ENCODE results near the gene SLC7A6OS.

The SLC7A6OS gene

DNA sequence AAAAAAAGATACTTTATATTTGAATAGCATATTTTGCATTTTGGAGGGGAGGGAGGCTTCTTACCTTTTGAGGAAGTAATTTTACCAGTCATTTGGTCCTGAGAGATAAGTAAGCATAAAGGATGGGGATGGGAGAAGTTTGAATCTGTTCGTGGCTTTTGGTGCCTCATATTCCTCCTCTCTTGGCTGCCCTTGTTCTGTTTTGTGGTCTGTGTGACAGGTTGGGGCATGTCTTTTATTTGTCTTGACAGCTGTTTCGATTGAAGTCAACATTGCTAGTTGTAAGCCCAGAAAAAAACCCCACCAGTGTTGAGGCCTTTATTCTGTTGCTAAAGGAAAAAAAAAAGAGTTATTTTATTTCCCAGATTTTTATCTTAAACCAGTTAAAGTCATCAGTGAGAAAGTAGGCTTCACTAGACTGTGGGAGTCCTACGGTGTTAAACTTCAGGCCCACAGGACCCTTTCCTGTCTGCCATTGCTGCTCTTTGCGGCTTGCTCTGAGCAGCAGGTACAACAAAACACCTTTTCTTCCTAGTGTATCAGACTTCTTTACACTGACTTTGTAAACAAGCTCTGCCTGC is 35.0 kb downstream of the SLC7A6OS start:
- DNase-seq = peak; percentile 20

DNA sequence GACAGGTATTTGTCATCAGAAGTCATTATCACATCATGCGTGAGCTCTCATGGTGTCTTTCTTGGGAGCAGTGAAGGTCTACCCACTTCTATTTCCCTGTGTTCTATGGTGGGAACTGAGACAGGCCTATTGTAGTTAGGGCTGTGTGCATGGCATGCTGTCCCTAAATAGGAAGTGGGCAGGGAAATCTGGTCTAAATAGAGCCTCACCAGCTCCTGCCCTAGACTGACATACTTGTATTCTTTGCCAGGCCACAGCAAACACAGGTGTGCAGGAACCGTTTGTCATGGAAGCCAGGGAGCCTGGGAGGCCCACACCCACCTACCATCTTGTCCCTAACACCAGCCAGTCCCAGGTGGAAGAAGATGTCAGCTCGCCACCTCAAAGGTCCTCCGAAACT is 36.3 kb downstream of the SLC7A6OS start:
- no peak for DNase-seq

DNA sequence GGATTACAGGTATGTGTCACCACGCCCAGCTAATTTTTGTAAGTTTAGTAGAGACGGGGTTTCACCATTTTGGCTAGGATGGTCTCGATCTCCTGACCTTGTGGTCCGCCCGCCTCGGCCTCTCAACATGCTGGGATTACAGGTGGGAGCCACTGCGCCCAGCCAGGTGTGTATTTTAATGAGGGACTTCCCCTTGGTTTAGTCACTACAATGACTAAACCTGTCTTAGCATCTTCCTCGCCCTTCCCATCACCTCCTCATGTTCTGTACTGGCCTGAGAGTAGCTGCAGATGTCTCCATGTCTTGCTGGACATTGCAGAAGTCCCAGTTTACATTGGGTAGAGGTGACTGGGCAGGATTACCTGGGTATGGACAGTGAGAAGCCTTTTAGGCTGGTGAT is 36.9 kb downstream of the SLC7A6OS start:
- DNase-seq = no peak

DNA sequence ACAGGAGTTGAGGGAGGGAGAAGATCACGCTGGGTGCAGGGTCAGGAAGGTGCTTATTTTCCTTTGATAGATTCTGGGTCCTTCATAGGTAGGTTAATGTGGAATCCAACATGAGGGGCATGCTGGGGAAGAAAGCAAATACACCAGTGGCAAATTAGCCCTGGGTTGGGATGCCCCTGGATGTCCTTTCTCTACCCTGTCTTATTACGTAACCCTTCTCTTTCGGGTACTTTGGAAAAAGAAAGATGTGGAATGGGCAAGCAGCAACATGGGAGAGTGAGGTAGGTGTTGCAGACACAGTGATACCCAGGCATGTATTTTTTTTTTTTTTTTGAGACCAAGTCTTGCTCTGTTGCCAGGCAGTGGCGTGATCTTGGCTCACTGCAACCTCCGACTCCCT is 37.3 kb downstream of the SLC7A6OS start:
- DNase-seq = no peak

DNA sequence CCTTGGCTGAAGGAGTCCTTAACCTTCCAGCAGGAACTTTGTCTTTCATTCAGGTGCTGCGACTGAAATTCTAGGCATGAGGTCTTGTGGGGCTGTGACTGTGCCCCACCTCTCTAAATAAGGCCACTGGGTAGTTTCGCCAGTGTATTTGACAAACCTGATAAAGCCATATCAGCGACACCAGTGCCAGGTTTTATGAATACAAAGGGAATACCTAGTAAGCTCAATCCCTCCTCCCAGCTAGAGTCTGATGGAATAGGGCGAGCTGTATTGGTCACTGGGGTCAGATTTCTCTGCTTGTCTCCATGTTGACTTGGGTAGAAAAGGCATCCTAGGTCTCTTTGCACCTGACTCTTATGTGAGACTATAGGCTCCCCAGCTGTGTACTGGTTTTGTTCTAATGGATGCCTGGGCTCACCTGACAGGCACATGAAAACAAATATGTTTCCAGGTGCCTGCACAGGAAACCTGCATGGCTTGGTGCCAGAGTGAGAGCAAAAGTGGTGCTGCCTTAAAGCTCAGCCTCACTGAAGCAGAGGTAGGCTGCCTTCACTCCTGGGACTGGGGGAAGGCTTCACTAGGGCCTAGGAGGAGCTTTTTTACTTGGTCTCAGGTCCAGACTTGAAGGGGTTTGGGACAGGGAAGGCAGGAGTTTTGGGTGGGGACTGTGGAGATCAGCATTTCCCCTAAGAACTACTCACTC is 38.1 kb downstream of the SLC7A6OS start:
- DNase-seq = peak; percentile 42

DNA sequence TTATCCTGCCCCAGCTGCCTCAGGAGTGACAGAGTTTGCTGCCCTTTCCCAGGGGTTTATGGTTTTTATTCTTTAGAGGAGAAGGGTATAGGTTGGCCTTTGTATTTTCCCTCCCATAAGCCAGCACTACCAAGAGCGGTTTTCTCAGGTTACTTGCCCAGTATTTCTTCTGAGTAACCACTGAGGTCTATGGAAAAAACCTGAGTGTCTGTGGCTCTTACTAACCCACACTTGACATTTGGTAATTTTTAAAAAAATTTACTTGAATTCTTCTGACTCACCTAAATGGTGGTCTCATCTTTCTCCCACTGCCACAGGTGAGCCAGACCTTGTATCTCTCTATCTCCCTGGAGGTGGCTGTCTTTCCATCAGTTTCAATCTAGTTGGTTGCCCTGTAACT is 40.4 kb downstream of the SLC7A6OS start:
- no peak for DNase-seq

DNA sequence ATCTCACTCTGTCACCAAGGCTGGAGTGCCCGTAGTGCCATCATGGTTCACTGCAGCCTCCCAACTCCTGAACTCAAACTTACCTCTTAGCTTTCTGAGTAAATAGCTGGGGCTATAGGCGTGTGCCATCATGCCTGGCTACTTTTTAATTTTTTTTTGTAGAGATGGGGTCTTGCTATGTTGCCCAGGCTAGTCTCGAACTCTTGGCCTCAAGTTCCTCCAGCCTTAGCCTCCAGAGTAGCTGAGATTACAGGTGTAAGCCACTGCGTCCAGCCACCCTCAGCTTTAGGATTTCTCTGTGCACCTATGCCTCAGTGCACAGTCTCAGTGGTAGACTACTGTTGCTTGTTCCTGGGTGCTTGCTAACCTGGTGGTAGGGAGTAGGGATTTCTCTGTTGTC is 41.0 kb downstream of the SLC7A6OS start:
- no peak for DNase-seq

DNA sequence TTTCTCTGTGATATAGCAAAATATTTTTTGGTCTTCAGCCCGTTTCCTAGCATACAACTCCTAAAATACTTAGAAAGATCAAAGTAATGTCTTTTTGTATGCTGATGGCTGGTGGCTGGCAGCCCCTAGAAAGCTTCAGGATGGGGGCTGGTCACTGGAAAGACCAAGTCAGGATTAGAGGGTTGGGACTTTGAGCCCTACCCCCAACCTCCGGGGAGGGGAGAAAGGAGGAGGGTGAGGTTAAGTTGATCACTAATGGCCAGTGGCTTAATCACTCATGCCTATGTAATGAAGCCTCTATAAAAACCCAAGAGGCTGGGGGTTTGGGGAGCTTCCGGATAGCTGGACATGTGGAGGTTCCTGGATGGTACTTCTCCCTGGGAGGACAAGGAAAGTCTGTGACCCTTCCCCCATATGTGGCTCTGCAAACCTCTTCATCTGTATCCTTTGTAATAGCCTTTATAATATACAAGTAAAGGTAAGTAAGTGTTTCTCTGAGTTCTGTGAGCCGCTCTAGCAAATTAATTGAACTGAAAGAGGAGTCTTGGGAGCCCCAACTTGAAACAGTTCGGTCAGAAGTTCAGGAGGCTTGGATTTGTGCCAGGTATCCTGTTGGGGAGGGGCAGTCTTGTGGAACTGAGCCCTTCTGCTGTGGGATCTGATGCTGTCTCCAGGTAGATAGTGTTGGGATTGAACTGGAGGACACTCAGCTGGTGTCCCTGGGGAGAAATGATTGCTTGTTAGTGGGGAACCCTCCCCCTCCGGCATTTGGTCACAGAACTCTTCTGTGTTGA is 42.9 kb downstream of the SLC7A6OS start:
- no peak for DNase-seq

DNA sequence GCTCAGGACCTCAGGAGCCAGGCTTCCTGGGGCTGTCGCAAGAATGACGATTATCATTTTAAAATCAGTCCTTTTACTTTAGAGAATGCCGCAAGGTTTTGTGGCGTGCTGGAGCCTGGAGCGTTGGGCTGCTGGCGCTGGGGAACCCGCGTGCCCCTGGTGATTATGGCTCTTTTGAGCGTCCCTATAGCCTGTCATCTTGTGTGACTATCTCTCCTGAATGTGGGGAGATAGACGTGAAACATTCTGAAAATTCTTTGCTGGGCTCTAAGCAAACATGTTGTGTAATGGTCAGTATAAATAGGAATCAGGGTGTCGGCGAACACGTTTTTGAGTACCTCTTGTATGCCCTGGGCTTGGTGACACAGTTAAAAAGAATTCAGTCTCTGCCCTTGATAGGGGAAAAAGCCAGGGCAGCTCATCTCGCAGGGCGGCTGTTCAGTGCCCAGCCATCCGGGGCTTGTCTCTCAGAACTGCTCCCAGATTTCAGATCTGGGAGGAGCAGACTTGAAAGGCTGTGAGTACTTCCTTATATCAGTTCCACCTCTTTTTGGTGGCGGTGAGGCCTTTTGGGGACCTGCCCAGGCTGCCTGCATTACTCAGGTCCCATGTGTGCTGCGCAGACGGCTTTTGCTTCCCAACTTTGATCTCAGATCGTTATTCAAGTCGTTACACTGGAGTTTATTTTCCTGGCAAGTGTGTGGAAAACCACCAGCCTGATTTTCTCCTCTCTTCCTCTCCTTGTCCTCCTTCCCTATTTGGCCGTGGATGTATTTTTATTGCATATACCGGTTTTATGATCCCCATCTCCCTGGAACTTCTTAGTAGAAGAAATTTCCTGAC is 45.4 kb downstream of the SLC7A6OS start:
- DNase-seq = peak; percentile 51

DNA sequence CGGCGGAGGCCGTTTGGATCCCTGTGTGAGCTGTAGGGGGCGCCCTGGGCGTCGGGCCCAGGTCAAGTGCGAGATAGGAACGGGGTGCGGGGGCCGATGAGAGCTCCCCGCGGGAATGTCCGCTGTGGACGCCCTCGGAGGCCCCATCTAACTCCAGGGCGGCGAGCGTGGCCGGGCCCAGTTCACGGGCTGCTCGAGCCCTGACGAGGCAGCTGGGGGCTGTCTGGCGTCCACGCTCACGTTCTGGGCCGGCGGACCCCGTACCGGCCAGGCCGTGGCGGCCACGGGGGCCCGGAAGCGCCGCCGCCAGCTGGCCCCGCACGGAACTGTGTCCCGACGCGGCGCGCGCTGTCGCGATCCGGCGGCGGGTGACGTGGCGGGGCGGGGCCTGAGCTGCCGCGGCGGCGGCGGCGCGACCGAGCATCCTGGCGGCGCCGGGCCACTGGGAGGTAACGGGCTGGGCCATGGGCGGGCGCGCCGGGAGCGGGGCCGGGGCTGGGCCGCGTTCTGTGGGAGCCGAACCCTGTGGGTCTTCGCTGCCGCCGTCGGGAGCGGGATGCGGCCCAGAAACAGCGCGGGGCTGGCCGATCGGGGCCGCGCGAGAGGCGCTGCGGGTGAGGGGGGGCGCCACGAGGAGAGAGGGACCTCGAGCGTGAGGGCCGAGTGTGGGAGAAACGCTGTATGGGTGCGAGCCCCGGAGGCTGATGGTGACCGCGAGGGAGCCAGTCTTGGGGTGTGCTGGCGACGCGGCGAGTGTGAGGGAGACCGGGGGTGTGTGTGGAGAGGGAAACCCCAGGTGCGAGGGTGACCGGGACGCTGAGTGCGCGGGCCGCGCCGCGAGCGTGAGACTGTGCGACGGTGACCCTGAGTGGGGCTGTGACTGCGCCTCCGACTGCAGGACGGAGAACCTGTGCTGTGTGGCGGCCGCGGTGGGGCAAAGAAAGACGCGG is 46.3 kb downstream of the SLC7A6OS start, which contains the start of gene SLC7A6:
SLC7A6 (plus strand) TSS at position 399 of the 950 bp plus-strand sequence. CDS start 10,201 bp downstream, outside the sequence.
- DNase-seq = peak; percentile 85

DNA sequence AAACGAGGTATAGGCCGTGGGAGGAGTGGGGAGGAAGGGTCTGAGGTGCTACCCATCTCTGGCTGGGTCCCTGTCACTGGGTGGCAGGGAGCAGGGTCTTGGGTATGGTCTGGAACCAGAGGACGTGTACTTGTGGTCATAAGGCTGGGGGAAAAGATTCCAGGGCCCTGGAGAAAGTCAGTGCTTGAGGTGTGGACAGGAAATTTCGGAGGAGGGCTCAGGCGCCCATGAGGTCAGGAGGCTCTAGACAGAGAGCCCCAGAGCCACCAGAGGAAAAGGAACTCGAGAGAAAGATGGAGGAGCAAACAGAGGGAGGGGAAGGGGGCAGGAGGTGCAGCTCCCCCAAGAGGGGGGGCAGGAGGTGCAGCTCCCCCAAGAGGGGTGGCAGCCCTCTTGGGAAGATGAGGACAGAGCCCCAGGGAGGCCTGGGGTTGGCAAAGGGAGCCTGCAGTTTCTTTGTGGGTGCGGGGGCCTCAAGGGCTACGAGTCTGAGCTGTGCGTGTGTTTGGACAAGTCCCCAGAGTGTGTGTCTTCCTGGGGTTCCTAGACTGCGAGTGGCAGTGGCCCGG is 47.1 kb downstream of the SLC7A6OS start:
- no peak for DNase-seq

DNA sequence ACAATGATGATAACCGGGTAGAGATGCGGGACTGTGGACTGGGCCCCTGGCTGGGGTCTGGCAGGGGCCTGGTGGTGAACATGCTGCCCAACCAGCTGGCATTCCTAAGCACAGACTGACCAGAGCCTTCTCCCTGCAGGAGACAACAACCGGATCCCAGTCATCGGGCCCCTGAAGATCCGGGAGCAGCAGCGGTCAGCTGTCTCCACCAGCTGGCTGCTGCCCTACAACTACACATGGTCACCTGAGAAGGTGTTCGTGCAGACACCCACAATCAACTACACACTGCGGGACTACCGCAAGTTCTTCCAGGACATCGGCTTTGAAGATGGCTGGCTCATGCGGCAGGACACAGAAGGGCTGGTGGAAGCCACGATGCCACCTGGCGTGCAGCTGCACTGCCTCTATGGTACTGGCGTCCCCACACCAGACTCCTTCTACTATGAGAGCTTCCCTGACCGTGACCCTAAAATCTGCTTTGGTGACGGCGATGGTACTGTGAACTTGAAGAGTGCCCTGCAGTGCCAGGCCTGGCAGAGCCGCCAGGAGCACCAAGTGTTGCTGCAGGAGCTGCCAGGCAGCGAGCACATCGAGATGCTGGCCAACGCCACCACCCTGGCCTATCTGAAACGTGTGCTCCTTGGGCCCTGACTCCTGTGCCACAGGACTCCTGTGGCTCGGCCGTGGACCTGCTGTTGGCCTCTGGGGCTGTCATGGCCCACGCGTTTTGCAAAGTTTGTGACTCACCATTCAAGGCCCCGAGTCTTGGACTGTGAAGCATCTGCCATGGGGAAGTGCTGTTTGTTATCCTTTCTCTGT is 51.5 kb downstream of the SLC7A6OS start:
- DNase-seq = no peak

DNA sequence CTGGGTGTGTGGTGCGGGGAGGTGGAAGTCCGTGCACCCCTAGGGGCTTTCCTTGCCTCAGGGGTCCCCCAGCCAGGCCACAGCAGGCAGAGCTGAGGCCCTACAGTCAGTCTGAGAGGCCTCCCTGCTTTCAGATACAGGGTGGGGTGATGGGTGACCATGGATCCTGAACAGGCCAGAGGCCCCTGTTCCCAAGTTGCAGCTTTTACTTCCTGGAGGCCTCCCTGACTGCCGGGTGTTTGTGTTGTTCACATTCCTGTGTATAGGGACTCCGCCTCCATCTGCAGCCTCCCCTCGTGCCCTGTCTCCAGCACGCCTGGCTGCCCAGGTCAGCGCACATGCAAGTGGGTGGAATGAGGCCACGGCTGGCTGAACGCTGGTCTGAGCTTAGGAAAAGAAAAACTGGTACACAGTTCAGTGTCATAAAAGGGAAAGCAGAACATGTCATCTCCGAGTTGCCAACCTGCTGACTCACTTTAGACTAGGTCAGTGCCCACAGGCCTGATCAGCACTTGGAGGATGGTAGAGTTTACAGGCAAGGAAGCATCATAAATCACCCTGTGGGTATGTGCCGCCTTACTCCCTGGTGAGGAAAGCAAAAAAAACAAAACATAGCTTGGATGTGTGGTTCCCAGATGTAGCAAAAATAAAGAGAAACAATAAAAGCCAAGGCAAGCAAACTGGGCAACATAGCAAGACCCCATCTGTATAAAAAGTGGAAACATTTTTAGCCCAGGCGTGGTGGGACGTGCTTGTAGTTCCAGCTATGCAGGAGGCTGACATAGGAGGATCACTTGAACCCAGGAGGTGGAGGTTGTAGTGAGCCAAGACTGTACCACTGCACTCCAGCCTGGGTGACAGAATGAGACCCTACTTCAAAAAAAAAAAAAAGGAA is 52.6 kb downstream of the SLC7A6OS start:
- no peak for DNase-seq

DNA sequence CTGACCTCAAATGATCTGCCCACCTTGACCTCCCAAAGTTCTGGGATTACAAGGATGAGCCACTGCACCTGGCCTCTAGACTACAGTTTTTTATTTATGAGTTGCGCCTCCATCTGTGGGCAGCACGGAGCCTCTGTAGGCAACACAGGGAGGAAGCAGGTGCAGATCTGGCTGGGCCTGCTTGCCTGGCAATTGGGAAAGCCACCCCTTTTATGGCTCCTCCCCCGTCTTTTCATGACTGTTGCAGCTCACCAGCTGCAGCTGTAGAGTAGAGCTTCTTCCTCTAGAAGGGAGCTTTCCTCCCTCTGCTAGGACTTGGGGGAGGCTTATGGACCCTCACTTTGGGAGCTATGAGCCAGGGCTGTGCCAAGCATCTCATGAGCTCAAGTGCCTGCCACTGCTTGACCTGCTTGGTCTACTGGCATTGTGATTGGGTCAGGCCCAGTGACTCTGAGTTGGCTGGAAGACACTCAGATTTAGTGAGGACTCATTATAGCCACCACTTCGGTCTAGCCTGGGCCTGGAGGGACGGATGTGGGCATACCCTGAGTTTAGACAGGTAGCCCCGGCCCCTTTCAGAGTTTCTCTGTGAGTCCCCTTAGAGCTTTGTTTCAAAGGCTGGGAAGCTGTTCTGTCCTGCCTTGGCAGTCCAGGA is 53.4 kb downstream of the SLC7A6OS start:
- no peak for DNase-seq

DNA sequence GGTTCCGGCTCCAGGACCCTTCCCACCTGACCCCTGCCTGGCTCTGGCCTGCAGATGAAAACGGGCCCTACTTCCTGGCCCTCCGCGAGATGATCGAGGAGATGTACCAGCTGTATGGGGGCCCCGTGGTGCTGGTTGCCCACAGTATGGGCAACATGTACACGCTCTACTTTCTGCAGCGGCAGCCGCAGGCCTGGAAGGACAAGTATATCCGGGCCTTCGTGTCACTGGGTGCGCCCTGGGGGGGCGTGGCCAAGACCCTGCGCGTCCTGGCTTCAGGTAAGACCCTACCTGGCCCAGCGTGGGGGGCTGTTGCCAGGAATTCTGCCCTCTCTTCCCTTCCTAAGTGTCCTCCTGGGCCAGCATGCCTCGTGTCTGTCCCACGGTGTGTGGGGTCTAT is 55.0 kb downstream of the SLC7A6OS start:
- DNase-seq = no peak

DNA sequence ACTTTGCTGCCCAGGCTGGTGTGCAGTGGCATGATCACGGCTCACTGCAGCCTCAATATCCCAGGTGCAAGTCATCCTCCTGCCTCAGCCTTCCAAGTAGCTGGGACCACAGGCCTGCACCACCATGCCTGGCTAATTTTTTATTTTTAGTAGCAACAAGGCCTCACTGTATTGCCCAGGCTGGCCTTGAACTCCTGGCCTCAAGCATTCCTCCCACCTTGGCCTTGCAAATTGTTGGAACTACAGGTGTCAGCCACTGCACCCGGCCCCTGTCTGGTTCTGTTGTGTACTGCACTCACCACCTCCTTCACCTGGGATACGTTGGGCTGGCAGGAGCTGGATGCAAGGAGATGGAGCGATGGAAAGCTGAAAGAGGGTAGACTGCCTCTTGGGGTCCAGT is 57.0 kb downstream of the SLC7A6OS start:
- no peak for DNase-seq

DNA sequence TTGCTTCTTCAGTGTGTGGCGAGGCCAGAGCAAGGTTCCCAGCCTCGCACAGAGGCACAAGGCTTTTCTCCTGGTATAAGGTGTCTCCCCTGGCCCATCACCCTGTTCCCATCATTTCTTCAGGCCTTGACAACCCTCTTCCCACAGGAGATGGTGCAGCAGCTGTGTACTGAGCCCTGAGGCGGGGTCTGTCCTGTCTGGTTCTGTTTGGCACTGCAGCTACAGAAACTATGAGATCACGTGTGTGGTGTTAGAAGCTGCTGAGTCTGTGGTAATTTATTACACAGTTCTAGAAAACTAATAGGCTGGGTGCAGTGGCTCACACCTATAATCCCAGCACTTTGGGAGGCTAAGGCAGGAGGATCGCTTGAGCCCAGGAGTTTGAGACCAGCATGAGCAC is 58.4 kb downstream of the SLC7A6OS start:
- DNase-seq = no peak

DNA sequence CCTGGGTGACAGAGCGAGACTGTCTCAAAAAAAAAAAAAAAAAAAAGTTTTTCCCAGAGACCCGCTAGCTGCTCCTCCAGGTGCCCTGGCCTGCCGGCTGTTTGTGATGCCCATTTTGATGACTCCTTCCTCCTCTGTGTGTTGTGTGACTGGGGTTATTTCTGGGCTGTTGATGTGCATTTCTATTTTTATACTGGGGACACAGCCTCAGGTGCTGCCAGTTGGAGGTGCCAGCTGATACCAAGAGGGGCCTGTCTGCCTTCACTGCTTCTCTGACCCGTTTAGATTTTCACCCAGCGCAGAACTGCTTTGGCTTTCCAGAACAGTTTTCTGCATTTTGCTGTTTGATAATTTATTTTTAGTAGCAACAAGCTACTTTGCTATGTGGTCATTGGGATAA is 58.9 kb downstream of the SLC7A6OS start:
- DNase-seq = no peak

DNA sequence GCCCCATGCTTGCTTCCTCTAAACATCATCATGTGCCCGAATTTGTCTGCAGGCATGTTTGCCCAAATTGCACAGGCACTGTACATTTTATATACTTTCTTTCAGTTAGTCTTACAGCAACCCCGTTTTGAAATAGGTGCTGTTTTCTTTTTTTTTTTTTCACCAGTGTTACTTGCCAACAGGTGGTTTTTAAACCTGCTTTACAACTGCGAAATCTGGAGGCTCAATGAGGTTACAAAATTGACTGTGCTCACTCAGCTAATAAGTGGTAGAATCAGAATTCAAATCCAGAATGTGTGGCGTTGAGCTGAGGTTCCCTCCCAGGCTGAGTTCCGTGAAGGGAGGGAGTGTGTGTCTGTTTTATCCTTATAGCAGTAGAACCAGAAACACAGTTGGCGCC is 59.8 kb downstream of the SLC7A6OS start:
- DNase-seq = no peak
